GM23338 (cell line): Measurements from ENCODE around the gene HTR6.

ENCODE experiments used
- CREB1 ChIP-seq: fragments of 250-450 bp; sonication (Bioruptor Pico); IDR thresholded peaks from 2 replicates; pipeline ENCODE4 v1.5.0; 2020; ENCODE audit warnings: low read depth, mild to moderate bottlenecking, moderate library complexity
- ETS1 ChIP-seq: IDR thresholded peaks from 2 replicates; pipeline ENCODE4 v1.6.1; 2016; ENCODE audit warnings: antibody characterized with exemption
- EZH2 ChIP-seq: fragments of 200-600 bp; sonication (generic); IDR thresholded peaks from one replicate; pipeline ENCODE4 v1.8.0; 2017; ENCODE audit warnings: antibody characterized with exemption, mild to moderate bottlenecking, low read depth; ENCODE audit not compliant: unreplicated experiment
- EZH2phosphoT487 ChIP-seq: fragments of 200-600 bp; sonication (generic); IDR thresholded peaks from one replicate; pipeline ENCODE4 v1.8.1; 2018; ENCODE audit warnings: antibody characterized with exemption; ENCODE audit not compliant: unreplicated experiment
- NANOG ChIP-seq: IDR thresholded peaks from 2 replicates; pipeline ENCODE4 v1.6.1; 2016; ENCODE audit warnings: antibody characterized with exemption, borderline replicate concordance
- POLR2AphosphoS5 ChIP-seq: IDR thresholded peaks from 2 replicates; pipeline ENCODE4 v1.6.1; 2016; ENCODE audit warnings: antibody characterized with exemption, low read depth
- TF ChIP-seq, protein P1 (sequence below), 2 experiments: fragments of 200-600 bp in 1 of 2; sonication (generic) in 1 of 2; conservative IDR thresholded peaks; 2 replicates each; pipeline versions ENCODE4 v1.5.1 to v1.6.1; 2016 to 2017; ENCODE audit warnings: antibody characterized with exemption in 2 of 2, low read depth in 2 of 2, mild to moderate bottlenecking in 2 of 2, moderate library complexity in 1 of 2
- TF ChIP-seq, protein P2 (sequence below): IDR thresholded peaks from one replicate; pipeline ENCODE4 v1.6.1; 2018; ENCODE audit warnings: antibody characterized with exemption; ENCODE audit not compliant: unreplicated experiment

DNA sequence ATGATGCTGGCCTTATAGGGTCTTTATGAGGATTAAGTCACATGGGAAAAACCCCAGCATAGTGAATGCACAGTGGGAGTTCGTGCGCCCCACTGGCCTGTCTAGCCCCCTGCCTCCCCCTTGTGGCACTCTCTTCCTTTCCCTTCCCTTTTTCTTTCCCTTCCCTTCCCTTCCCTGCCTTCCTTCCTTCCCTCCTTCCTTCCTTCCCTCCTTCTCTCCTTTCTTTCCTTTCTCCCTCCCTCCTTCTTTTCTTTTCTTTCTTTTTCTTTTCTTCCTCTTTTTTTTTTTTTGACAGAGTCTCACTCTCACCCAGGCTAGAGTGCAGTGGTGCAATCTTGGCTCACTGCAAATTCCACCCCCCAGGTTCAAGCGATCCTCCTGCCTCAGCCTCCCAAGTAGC, 38.6 kb downstream of the HTR6 start:
- TF ChIP-seq POLR2AphosphoS5 (no peak), ETS1 (no peak), EZH2 (no peak), EZH2phosphoT487 (no peak), NANOG (no peak), CREB1 (no peak)
- TF ChIP-seq, protein P1, sequence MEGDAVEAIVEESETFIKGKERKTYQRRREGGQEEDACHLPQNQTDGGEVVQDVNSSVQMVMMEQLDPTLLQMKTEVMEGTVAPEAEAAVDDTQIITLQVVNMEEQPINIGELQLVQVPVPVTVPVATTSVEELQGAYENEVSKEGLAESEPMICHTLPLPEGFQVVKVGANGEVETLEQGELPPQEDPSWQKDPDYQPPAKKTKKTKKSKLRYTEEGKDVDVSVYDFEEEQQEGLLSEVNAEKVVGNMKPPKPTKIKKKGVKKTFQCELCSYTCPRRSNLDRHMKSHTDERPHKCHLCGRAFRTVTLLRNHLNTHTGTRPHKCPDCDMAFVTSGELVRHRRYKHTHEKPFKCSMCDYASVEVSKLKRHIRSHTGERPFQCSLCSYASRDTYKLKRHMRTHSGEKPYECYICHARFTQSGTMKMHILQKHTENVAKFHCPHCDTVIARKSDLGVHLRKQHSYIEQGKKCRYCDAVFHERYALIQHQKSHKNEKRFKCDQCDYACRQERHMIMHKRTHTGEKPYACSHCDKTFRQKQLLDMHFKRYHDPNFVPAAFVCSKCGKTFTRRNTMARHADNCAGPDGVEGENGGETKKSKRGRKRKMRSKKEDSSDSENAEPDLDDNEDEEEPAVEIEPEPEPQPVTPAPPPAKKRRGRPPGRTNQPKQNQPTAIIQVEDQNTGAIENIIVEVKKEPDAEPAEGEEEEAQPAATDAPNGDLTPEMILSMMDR (conservative IDR thresholded peaks at IDR 0.05; ENCODE audit: low read depth in 2 of 2) = peak in 1 of 2 experiments; percentile 38; a peak in 3 of 4 replicates
- TF ChIP-seq, protein P2, sequence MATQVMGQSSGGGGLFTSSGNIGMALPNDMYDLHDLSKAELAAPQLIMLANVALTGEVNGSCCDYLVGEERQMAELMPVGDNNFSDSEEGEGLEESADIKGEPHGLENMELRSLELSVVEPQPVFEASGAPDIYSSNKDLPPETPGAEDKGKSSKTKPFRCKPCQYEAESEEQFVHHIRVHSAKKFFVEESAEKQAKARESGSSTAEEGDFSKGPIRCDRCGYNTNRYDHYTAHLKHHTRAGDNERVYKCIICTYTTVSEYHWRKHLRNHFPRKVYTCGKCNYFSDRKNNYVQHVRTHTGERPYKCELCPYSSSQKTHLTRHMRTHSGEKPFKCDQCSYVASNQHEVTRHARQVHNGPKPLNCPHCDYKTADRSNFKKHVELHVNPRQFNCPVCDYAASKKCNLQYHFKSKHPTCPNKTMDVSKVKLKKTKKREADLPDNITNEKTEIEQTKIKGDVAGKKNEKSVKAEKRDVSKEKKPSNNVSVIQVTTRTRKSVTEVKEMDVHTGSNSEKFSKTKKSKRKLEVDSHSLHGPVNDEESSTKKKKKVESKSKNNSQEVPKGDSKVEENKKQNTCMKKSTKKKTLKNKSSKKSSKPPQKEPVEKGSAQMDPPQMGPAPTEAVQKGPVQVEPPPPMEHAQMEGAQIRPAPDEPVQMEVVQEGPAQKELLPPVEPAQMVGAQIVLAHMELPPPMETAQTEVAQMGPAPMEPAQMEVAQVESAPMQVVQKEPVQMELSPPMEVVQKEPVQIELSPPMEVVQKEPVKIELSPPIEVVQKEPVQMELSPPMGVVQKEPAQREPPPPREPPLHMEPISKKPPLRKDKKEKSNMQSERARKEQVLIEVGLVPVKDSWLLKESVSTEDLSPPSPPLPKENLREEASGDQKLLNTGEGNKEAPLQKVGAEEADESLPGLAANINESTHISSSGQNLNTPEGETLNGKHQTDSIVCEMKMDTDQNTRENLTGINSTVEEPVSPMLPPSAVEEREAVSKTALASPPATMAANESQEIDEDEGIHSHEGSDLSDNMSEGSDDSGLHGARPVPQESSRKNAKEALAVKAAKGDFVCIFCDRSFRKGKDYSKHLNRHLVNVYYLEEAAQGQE = no peak
